Stomach (tissue), 9 donors: Measurements from ENCODE around the gene HMGB2. TPM values are rescaled to one million over a fixed set of nuclear protein-coding genes. Genes with fewer than 3 reads are reported as not detected.

ENCODE experiments used
- DNase-seq, 2 donors: peaks; one replicate each; pipeline versions ENCODE4 v3.0.0 to v3.0.0-alpha.2; 2013 to 2019
- H3K27ac ChIP-seq, 5 donors: fragments of 200-600 bp in 4 of 5; sonication (generic) in 4 of 5; one replicate each; pipeline ENCODE4 v1.5.1; 2013 to 2019; ENCODE audit warnings: mild to moderate bottlenecking in 1 of 5, moderate library complexity in 1 of 5
- H3K27me3 ChIP-seq, 3 donors: fragments of 200-600 bp; sonication (generic); one replicate each; pipeline ENCODE4 v1.5.1; 2017 to 2019; ENCODE audit warnings: mixed run types in 1 of 3
- H3K36me3 ChIP-seq, 4 donors: fragments of 200-600 bp; sonication (generic); 1 replicate in 3 of 4; 2 replicates in 1 of 4; pipeline ENCODE4 v1.5.1; 2016 to 2019
- H3K4me1 ChIP-seq, 4 donors: fragments of 200-600 bp; sonication (generic); one replicate each; pipeline ENCODE4 v1.5.1; 2016 to 2019
- H3K4me3 ChIP-seq, 4 donors: fragments of 200-600 bp; sonication (generic) in 3 of 4; one replicate each; pipeline ENCODE4 v1.5.1; 2016 to 2019; ENCODE audit warnings: mild to moderate bottlenecking in 1 of 4
- H3K9me3 ChIP-seq, 4 donors: fragments of 200-600 bp; sonication (generic); one replicate each; pipeline ENCODE4 v1.5.1; 2016 to 2019
- CTCF ChIP-seq, 7 experiments: fragments of 450-650 bp in 4 of 7; fragments of 200-600 bp in 3 of 7; sonication (generic) in 3 of 7; IDR thresholded peaks; one replicate each; pipeline ENCODE4 v1.5.1; 2016 to 2019; ENCODE audit warnings: antibody characterized with exemption in 7 of 7, control low read depth in 2 of 7, mild to moderate bottlenecking in 1 of 7
- EP300 ChIP-seq: sonication (generic); formaldehyde crosslinking; IDR thresholded peaks from one replicate; pipeline ENCODE4 v1.6.1; 2017; ENCODE audit warnings: antibody characterized with exemption
- POLR2A ChIP-seq, 4 donors: fragments of 450-650 bp; IDR thresholded peaks; one replicate each; pipeline ENCODE4 v1.6.1; 2016; ENCODE audit warnings: antibody characterized with exemption in 4 of 4, control low read depth in 2 of 4, mild to moderate bottlenecking in 1 of 4, moderate library complexity in 1 of 4
- POLR2AphosphoS5 ChIP-seq, 3 donors: sonication (generic); formaldehyde crosslinking; IDR thresholded peaks; one replicate each; pipeline ENCODE4 v1.6.1; 2016; ENCODE audit warnings: antibody characterized with exemption in 3 of 3
- WGBS, 5 donors: extraction: QIAGEN DNeasy Blood & Tissue Kit in 3 of 5; methylation state at CpG; one replicate each; pipeline versions ENCODE4 v1.1.5 to v1.1.7; 2013 to 2018; 5-methylcytosine and 5-hydroxymethylcytosine counted together
- intact Hi-C: fragments of 100-400 bp; cut with DNase I; formaldehyde crosslinking; loops from one replicate; pipeline ENCODE4 v1.15.1; 2023; ENCODE audit warnings: low total_unique reads
- polyA plus RNA-seq, 3 donors: library from polyadenylated mRNA; stranded (reverse); fragments of 200-250 nt; gene quantifications; one replicate each; pipeline ENCODE4 v1.2.3, GENCODE V29; 2013
- total RNA-seq, 5 donors: library from RNA; depleted of rRNA; stranded (reverse); fragments of >200 nt; gene quantifications; one replicate each; pipeline versions ENCODE4 v1.1.0 to v1.2.3, GENCODE V29; 2014 to 2016
- donor health status: healthy with polysubstance abuse.
- donor health status: Bipolar disorder and iron deficiency.
- donor health status: healthy.

Gene HMGB2
- total and polyA plus RNA-seq, 8 donors, result 7.6 to 206 (median 55.2) TPM

GRCh38 chr4:173288296-173288695 is 45.9 kb downstream of the HMGB2 start:
- TF ChIP-seq CTCF (IDR thresholded peaks at IDR 0.05), result peak in 3 of 7 experiments; percentile 9 to 48 (median 41)
- TF ChIP-seq EP300, result no peak
- 65 to 80% (median 75%) methylated on average over 4 of the region's 4 CpGs for WGBS, 5 donors
- H3K27ac ChIP-seq, result no peak overlapping the region
- no peaks in the 10 kb centered on the region for H3K27me3 ChIP-seq
- H3K4me1 ChIP-seq, result peaks cover 0 to 18% (median 7%) of the 10 kb centered on the region in 4 donors
- intact Hi-C loops, result no loop called here
- peaks cover 0 to 15% (median 5%) of the 10 kb centered on the region in 4 donors for H3K36me3 ChIP-seq
- H3K4me3 ChIP-seq, result no peak overlapping the region
- peak; percentile 58 to 68 for DNase-seq
- H3K9me3 ChIP-seq, result peaks cover 2 to 42% (median 18%) of the 10 kb centered on the region in 4 donors

DNA sequence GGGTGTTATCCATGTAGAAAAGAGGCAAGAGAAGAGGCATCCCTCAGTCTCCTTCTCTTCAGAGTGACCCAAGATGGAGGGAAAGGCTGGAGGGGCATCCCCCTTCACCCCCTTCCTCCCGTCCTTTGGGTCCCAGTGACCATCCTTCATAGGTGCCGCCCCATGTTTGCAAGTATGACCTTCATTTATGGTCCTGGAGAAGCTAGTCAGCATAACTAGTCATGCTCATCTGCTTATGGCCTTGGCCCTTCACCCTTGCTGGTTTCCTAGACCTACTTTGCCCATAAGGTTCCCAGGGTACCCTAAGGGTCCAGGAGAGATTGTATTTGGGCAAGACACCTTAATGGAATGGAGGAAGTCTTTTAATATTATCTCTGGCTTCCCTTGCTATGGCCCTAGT is 46.7 kb downstream of the HMGB2 start:
- Histone ChIP-seq H3K36me3 (peaks cover 0 to 16% (median 5%) of the 10 kb centered on the region in 4 donors), H3K4me3 (no peak overlapping the region), H3K27me3 (no peaks in the 10 kb centered on the region), H3K4me1 (peaks cover 0 to 18% (median 7%) of the 10 kb centered on the region in 4 donors), H3K9me3 (peaks cover 4 to 49% (median 18%) of the 10 kb centered on the region in 4 donors), H3K27ac (no peak overlapping the region)
- intact Hi-C loops, result no loop called here
- no peak for TF ChIP-seq CTCF (IDR thresholded peaks at IDR 0.05)
- TF ChIP-seq EP300, result no peak
- no peak for TF ChIP-seq POLR2A (IDR thresholded peaks at IDR 0.05)
- TF ChIP-seq POLR2AphosphoS5 (IDR thresholded peaks at IDR 0.05), result no peak
- no peak for DNase-seq
- 72 to 98% (median 93%) methylated on average over 2 of the region's 2 CpGs for WGBS, 5 donors

DNA sequence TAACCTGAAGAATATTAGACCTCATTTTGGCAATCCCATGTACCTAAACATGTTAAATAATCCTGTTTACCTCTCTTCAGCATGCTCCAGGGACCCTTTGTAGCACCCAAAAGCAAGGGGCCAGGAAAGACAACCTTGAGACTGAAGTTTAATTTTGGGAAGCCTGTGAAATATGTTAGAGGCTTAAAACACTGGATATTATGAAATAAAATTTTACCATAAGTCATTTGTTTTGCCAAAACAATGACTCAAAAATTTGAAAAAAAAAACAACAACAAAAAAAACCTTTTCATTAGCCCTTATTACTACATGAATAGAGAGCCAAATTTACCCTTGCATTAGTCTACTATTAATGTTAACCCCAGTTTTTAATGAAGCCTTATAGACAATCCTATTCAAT is 49.7 kb downstream of the HMGB2 start:
- intact Hi-C loops, result no loop called here
- no peak overlapping the region for H3K27ac ChIP-seq
- peaks cover 4 to 57% (median 18%) of the 10 kb centered on the region in 4 donors for H3K9me3 ChIP-seq
- H3K4me1 ChIP-seq, result peaks cover 0 to 13% (median 6%) of the 10 kb centered on the region in 4 donors
- no peak for DNase-seq
- H3K36me3 ChIP-seq, result peaks cover 0 to 22% (median 5%) of the 10 kb centered on the region in 4 donors
- TF ChIP-seq POLR2A (IDR thresholded peaks at IDR 0.05) (no peak), CTCF (IDR thresholded peaks at IDR 0.05) (no peak), POLR2AphosphoS5 (IDR thresholded peaks at IDR 0.05) (no peak), EP300 (no peak)
- no peak overlapping the region for H3K4me3 ChIP-seq
- no peaks in the 10 kb centered on the region for H3K27me3 ChIP-seq

GRCh38 chr4:173282626-173283025 is 51.5 kb downstream of the HMGB2 start:
- no peaks in the 10 kb centered on the region for H3K27me3 ChIP-seq
- TF ChIP-seq CTCF (IDR thresholded peaks at IDR 0.05) (no peak), EP300 (no peak)
- DNase-seq, result no peak
- no peak overlapping the region for H3K4me3 ChIP-seq
- intact Hi-C loops, result no loop called here
- H3K36me3 ChIP-seq, result peaks cover 0 to 22% (median 5%) of the 10 kb centered on the region in 4 donors
- no peaks in the 10 kb centered on the region for H3K4me1 ChIP-seq
- no peak overlapping the region for H3K27ac ChIP-seq
- H3K9me3 ChIP-seq, result peaks cover 4 to 56% (median 17%) of the 10 kb centered on the region in 4 donors
- 76 to 85% (median 83%) methylated on average over 3 of the region's 3 CpGs for WGBS, 5 donors
